ENCODE measurements around the gene KCNJ12.
"Not testable (repeated sequence)": the region's sequence is repeated elsewhere in the genome, so short reads cannot be mapped to it uniquely, and the experiment has no call there.

The KCNJ12 gene

GRCh38 chr17:21452377-21453143, 76.4 kb downstream of the KCNJ12 start:
- no peak for DNase-seq (ENCODE audit: low spot score)

GRCh38 chr17:21453144-21453898, 77.2 kb downstream of the KCNJ12 start:
- no peak for DNase-seq (ENCODE audit: low spot score)

DNA sequence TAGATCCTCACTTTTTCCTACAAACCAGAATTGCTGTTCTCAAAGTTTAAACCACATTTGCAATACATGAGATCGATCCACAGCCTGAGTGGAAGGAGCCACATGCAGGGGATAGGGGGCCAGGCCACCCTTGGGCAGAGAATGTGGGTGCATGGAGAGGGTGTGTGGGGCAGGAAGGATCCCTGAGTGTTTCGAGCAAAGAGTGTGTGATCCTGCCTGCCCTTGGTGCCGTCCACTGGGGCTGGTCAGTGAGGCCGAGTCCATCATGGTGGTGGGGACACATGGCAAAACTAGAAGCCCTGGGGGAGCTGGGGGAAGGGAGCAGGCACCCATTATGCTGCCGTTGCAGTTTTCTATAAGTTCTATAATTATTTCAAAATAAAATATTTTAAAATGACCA, 77.8 kb downstream of the KCNJ12 start:
- DNase-seq (ENCODE audit: low spot score): not testable (repeated sequence)

DNA sequence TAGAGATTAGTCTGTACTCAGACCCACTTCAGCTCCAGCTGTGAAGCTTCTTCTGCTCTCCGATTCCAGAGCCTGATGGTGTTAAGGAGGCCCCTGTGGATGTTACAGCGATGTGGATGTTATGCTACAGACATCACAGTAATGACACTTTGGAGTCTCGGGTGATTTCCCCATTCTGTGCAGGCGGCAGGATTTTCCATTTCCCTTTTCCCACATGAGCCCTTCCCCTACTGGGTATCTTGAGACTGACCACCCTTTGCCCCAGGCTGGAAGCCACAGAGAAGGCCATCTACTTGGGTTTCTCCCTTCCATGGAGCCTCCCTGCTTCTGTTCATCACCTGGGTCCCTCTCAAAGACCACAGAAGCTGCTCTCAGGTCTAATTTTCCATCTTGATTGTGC, 78.3 kb downstream of the KCNJ12 start:
- DNase-seq (ENCODE audit: low spot score): no peak

DNA sequence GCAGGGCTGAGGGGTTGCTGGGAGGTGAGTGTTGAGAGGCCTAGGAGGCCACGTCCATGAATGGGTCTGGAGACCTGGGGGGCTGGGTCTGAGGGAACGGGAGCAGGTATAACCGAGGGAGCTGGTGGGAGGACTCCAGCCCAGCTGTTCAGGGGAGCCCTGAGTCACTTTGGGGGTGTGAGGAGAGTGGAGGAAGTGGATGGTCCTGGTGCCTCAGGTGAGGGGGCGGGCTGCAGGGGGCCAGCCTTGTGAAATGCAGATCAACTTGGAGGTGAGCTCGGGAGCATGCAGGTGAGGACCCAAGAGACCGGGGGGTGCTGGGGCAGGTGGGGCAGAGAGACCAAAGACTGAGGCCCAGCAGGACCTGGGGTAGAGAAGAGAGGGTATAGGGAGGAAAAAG, 79.6 kb downstream of the KCNJ12 start:
- no peak for DNase-seq (ENCODE audit: low spot score)

DNA sequence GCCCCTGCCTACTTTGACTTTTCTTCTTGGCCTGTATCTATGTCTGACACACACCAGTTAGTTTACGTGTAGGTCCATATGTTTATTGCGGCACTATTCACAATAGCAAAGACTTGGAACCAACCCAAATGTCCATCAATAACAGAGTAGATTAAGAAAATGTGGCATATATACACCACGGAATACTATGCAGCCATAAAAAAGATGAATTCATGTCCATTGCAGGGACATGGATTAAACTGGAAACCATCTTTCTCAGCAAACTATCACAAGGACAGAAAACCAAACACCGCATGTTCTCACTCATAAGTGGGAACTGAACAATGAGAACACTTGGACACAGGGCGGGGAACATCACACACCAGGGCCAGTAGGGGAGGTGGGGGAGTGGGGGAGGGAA, 80.3 kb downstream of the KCNJ12 start:
- DNase-seq (ENCODE audit: low spot score): not testable (repeated sequence)

DNA sequence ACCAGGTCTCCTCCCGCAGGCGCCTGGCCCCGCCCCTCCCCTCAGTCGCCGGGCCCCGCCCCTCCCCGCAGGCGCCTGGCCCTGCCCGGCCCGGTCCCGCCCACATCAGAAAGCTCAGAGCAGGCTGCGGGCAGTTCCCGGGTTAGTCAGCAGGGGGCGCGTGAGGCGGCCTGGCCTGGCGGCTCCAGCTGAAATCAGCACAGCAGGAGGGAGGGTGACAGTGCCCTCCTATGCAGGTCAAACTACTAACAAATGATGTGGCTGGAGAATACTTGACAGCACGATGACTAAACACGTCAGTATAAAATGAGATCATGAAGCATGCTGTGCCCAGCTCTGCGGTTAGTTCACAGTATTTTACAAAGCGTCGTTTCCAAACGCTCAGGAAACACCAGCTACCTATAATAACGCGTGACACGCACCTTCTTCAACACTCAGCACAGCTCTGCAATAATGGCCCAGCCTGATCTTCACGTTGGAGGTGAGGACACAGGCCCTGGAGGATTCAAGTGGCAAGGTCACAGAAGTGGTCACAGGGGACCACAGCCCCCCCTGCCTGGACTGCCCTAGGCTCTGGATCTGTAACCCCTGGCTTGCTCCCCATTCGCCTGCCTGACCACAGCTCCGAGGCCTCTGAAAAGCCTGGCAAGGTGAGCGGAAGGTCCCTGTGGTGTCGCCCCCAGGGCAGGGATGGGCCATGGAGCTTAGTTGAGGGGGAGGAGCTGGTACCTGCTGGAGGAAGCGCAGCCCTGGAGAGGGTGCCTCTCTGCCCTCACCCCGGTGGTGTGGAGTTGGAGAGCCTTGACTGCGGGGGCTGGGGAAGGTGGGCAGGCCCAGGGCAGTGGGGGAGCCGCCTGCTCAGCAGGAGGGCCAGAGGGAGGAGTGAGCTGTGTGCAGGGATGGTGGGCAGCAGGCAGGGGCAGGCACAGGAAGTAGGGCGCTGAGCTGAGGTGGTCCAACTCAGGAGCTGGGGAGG, 81.2 kb downstream of the KCNJ12 start:
- DNase-seq (ENCODE audit: low spot score): peak; percentile 92

GRCh38 chr17:21458054-21458453, 81.9 kb downstream of the KCNJ12 start:
- no peak for DNase-seq (ENCODE audit: low spot score)

- no peak for DNase-seq (ENCODE audit: low spot score)
These were observed 83.4 kb downstream of the KCNJ12 start for GRCh38 chr17:21459536-21459935.

DNA sequence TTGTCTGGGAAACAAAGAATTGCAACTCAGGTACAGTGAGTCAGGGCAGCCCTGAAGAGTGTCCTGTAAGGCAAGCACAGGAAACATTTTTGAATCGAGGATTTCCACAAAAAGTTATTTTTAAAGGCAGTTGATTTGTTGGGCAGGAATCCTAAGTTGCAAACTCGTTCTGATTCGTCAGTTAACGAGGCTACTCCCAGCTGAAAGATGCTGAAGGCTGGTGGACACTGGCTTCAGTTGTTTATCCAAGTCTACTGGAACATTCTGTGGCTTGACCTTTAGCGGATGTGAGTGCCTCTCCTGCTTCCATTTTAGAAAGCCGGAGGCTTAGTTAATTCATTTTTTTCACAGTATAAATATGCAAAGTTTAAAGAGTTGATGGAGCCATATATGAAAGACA, 84.2 kb downstream of the KCNJ12 start:
- no peak for DNase-seq (ENCODE audit: low spot score)

DNA sequence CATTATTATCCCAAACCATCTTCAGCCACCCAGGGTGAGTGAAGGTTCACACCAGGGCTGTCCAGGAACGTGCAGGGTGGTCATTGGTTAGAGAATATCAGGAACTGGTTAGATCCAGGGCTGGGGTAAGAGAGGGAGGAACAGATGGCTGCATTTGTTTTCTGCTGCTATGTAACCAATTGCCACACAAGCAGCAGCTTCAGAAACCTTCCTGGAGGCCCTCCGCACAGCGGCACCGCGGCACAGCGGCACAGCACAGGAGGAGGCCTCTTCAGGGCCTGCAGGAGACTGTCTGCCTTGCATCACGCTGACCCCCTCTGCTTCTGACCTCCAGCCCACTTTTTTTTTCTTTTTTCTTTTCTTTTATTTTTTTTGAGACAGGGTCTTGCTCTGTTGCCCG, 86.1 kb downstream of the KCNJ12 start:
- no peak for DNase-seq (ENCODE audit: low spot score)

- no peak for DNase-seq (ENCODE audit: low spot score)
These were observed 87.1 kb downstream of the KCNJ12 start for GRCh38 chr17:21463204-21463661.

DNA sequence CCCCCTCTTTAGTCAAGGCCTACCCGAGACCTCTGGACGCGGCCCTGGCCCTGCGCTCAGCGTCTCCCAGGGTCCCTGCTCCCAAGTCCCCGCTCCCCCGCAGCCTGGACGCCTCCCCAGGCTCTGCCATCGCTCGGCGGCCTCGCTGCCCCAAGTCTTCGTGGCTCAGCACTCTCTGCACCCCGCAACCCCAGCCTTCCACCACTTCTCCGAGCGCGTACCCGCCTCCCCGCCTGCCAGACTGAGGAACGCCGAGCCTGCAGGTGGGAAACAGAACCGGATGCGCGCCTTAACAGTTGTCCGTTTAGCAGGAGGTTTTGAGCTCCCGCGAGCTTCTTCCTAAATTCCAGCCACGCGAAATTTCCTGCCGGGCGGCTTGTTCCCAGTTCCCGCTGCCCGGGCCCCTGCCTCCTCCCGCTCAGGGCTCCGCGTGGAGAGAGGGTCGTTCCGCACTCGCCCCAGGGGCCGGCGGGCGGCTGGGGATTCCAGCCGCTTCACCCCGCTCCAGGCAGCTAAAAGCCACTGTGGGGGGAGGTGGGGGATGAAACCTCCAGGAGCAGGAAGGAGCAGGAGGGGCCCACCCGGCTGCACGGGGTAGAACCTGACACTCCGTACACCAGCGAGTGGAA, 87.7 kb downstream of the KCNJ12 start:
- no peak for DNase-seq (ENCODE audit: low spot score)

- DNase-seq (ENCODE audit: low spot score): no peak
These were observed 88.5 kb downstream of the KCNJ12 start for GRCh38 chr17:21464611-21465021.

GRCh38 chr17:21466550-21466949, 90.4 kb downstream of the KCNJ12 start:
- DNase-seq (ENCODE audit: low spot score): no peak

DNA sequence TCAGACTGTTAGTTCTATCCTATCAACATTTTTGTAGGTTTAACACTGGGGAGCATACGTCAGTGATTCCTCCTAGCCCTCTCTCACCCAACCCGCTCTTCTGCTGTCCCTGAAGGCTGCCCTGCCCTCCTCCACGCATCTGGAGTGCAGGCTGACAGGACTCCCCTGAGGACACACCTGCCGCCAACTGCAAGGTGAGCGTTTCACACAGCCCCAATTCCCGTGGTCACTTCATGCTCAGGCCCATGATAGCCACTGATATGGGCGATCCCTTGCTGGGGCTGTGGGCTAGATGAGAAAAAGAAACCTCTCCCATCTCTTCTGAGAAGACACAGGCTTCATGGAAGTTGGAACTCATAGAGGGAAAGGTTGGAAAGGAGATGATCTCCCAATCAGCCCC, 91.0 kb downstream of the KCNJ12 start:
- DNase-seq (ENCODE audit: low spot score): no peak

DNA sequence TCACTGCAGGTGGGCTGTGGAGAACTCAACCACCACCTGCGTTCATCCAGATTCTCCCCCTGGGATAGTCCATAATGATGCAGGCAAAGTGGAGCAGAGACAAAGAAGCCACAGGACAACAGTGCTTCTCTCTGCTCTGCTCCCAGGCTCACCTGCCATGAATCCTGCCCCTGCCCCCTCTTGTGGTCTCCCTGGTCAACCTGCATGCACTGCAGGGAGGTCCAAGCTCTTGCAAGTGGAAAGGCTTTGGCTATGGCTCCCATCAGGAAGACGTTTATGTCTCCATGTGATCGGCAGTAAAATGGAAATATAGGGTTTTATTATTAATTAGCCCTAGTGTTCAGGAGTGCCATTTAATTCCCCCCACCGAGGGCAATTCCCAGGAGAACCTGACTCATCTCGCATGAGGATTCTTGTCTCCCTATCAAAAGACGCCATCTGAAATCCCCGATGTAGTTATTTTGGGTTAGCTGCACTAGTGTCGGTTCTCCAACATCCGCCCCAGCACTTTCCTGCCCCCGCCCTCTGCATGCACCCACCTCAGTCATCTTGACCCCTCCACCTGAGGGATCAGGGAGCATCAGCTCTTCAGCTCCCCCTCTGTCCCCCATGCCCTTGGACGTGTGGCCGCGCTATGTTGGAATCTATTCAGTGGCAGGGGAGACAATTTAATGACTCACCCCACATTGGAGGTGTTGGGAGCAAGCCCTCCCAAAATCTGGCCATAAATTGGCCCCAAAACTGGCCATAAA, 91.8 kb downstream of the KCNJ12 start:
- no peak for DNase-seq (ENCODE audit: low spot score)
